Measurements from ENCODE around the gene NEUROG1.

The NEUROG1 gene

DNA sequence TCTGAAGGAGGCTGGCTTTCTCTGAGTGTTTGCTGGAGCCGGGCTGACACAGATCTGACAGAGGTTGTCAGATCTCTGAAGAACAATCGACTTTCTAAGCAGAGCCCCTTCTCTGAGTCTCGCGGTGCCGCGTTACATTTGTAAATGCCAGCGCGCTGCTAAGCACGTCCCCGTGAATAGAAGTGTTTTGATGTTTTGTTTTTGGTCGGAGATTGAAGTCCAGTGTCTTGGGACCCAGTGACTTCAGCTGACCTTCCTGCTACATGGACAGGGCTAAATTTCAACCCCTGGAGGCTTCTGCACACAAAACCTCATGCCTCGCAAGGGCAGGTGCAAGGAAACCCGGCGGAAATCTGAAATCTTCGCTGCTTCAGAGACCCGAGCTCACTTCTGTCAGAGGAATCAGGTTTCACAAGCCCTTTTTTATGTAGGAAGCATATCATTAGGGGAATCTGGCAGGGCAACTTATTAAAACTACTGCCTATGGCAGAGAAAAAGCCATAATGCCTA is 27.2 kb downstream of the NEUROG1 start:
- no peak overlapping the region for H3K4me3 ChIP-seq (replicated peaks in 1 of 2; ENCODE audit: low read depth in 2 of 2, low read length in 2 of 2)
- TF ChIP-seq, protein P1, sequence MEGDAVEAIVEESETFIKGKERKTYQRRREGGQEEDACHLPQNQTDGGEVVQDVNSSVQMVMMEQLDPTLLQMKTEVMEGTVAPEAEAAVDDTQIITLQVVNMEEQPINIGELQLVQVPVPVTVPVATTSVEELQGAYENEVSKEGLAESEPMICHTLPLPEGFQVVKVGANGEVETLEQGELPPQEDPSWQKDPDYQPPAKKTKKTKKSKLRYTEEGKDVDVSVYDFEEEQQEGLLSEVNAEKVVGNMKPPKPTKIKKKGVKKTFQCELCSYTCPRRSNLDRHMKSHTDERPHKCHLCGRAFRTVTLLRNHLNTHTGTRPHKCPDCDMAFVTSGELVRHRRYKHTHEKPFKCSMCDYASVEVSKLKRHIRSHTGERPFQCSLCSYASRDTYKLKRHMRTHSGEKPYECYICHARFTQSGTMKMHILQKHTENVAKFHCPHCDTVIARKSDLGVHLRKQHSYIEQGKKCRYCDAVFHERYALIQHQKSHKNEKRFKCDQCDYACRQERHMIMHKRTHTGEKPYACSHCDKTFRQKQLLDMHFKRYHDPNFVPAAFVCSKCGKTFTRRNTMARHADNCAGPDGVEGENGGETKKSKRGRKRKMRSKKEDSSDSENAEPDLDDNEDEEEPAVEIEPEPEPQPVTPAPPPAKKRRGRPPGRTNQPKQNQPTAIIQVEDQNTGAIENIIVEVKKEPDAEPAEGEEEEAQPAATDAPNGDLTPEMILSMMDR (IDR thresholded peaks at IDR 0.05; ENCODE audit: low read depth, low read length) = no peak
- DNase-seq (ENCODE audit: low read depth in 2 of 2) = no peak

DNA sequence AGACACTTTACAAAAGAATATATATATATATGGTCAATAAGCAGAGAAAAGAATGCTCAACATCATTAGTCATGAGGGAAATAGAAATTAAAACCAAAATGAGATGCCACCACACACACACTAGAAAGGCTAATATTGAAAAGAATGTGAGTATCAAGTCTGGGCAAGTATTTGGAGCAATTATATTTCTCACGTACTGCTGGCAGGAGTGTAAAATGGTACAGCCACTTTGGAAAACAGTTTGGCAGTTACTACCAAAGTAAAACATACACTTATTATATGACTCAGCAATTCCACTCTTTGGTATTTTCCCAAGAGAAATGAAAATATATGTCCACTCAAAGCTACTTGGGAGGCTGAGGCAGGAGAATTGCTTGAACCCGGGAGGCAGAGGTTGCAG is 29.8 kb downstream of the NEUROG1 start:
- peak; percentile 9 to 13 for DNase-seq (ENCODE audit: low read depth in 2 of 2)
- TF ChIP-seq, protein P1 (IDR thresholded peaks at IDR 0.05; ENCODE audit: low read depth, low read length) = no peak
- H3K4me3 ChIP-seq (replicated peaks in 1 of 2; ENCODE audit: low read depth in 2 of 2, low read length in 2 of 2) = no peak overlapping the region

DNA sequence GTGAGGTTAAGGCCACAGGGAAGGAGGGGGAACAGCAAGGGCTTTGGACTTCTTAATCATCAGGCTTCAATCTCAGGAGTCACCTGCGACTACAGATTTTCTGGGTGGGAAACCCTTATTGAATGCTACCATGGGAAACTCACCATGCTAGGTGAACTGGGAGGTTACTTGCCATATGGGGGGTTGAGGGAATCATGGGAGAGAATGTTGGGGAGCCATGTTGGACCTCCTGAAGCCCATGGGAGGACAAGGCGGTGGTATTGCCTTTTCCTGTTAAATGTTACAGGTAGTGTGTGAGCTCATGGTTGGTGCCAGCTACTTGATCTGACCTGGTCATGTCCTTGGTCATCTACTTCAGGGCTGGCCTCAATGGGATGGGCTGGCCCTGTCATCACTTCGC is 31.4 kb downstream of the NEUROG1 start:
- H3K4me3 ChIP-seq (replicated peaks in 1 of 2; ENCODE audit: low read depth in 2 of 2, low read length in 2 of 2) = no peak overlapping the region
- TF ChIP-seq, protein P1 (IDR thresholded peaks at IDR 0.05; ENCODE audit: low read depth, low read length) = no peak
- DNase-seq (ENCODE audit: low read depth in 2 of 2) = no peak

DNA sequence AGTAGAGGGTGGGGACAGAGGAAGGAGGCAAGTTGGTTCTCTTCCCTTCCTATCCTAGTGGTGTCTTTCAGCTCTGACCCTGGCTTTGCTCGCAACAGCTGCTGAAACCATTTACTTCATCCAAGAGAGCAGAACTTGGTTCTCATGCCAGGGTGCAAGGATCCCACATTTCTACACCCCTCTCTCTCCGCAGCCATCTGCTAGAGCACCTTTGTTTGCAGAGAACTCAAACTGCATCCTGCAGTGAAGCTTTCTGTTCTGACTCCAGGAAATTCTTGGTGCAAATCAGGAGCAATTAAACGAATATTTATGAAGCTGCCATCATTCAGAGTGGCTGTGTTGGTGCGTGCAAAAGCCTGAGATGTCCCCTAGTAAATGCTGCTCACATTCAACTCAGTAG is 31.9 kb downstream of the NEUROG1 start:
- H3K4me3 ChIP-seq (replicated peaks in 1 of 2; ENCODE audit: low read depth in 2 of 2, low read length in 2 of 2) = no peak overlapping the region
- DNase-seq (ENCODE audit: low read depth in 2 of 2) = no peak
- TF ChIP-seq, protein P1 (IDR thresholded peaks at IDR 0.05; ENCODE audit: low read depth, low read length) = no peak

DNA sequence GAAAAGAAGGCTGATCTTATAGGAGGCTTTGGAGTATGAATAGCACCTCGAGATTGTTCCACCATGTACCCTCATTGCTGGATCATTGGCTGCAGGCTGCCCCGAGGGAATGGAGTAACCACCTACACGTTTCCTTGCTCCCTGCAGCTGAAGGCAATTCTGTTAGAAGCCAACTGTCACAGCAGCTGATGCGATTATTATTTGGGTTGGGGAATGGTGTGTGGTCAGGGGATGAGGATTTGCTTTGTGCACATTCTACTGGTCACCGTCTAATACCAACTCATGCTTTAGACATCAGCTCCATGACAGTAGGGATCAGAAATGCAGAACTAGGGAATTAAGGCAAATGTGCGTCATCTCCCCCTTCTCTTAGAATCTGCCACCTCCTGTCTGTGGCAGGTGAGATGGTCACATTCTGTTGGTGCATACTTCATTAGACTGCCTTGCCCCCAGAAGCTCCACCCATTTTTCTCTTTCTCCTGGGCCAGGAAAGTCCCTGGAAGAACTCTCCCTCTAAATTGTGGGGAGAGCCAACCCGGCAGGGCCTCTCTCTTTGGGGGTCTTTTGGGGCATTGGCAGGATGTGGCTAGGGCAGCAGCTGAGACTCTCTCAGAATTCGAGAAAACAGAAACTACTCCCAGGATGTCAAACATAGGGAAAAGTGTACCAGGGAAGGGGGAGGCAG is 32.8 kb downstream of the NEUROG1 start:
- TF ChIP-seq, protein P1 (IDR thresholded peaks at IDR 0.05; ENCODE audit: low read depth, low read length) = no peak

DNA sequence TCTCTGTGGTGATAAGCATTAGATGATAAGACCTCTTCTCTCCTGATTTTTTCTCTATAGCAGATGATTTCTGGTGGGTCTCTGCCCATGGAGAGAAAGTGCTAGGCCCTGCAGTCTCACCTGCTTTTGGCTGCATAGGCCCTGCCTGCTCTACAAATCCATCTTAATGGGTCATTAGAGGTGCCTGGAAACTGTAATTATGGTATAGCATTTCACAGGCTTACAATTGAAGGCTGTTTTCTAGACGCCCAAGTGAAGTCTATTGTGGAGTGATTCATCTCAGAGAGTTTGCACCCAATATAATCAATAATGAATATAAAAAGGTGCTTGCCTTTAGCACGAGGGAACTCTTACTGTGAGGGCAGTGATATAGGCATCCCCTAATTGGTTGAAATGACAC is 33.8 kb downstream of the NEUROG1 start:
- TF ChIP-seq, protein P1 (IDR thresholded peaks at IDR 0.05; ENCODE audit: low read depth, low read length) = no peak
- no peak for DNase-seq (ENCODE audit: low read depth in 2 of 2)
- no peak overlapping the region for H3K4me3 ChIP-seq (replicated peaks in 1 of 2; ENCODE audit: low read depth in 2 of 2, low read length in 2 of 2)

More for the DNA sequence above, 32.8 kb downstream of the NEUROG1 start:
- no peak for DNase-seq (ENCODE audit: low read depth in 2 of 2)
- no peak overlapping the region for H3K4me3 ChIP-seq (replicated peaks in 1 of 2; ENCODE audit: low read depth in 2 of 2, low read length in 2 of 2)

DNA sequence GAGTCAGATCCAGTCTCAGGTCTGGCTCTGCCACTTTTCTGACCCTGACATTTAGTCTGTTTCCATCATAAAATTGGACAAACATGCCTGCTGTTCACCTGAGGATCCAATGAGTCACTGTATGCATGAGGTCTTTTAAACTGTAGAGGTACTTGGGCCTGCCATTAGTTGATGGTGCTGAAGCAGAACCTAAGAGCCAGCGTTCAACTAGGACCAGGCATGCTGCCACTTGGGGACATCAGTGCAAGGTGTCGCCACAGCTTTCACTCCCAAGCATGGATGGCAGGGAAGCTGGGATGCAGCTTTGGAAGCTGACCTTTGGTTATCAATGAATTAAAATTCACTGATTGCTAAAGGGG is 37.1 kb downstream of the NEUROG1 start:
- H3K4me3 ChIP-seq (replicated peaks in 1 of 2; ENCODE audit: low read depth in 2 of 2, low read length in 2 of 2) = no peak overlapping the region
- DNase-seq (ENCODE audit: low read depth in 2 of 2) = no peak
- TF ChIP-seq, protein P1 (IDR thresholded peaks at IDR 0.05; ENCODE audit: low read depth, low read length) = no peak
